TTC549 (cell line): ENCODE results near the gene ZNF41.

Source experiments
- FAIRE-seq: peaks from 2 replicates; lab custom pipeline; 2012; peaks lifted over from hg19 to GRCh38; lab: Jason Lieb, UNC

Gene ZNF41

DNA sequence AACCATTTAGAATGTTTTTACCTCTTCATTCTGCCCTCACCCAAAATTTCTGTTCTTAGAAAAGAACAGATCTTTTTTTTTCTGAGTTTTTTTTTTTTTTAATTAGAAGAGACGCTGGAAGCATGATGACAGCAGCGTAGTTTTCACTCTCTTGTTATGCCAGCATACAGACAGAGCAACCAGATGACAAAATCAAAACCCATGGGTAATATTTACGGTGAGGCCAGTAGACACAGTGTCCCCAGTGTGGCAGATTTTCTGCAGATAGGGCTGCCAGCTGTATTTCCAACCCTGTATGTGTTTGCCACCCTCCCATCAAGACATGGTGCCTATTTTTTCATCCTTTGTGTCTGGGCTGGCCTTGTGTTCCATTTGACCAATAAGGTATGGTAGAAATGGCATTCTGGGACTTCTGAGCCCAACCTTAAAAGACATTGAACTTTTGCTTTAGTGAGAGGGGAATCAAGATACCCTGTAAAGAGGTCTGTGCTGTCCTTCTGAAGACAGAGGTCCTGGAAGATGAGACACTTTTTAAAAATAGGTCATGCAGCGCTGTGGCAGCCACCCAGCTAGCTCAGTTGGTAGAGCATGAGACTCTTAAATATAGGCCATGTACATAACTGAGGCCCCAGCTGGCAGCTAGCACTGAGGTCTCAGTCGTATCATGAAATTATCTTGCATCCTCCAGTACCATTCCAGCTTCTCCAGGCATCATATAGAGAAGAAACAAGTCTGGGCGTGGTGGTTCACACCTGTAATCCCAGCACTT, 6.7 kb upstream of the ZNF41 start:
- FAIRE-seq: no peak

GRCh38 chrX:47484885-47485284, 1.9 kb upstream of the ZNF41 start:
- no peak for FAIRE-seq

GRCh38 chrX:47483306-47484268, 565 bp upstream of the ZNF41 start:
- FAIRE-seq: no peak

GRCh38 chrX:47482065-47482511, 934 bp downstream of the ZNF41 start:
- FAIRE-seq: no peak

GRCh38 chrX:47481160-47481559, 1.9 kb downstream of the ZNF41 start:
- FAIRE-seq: no peak

DNA sequence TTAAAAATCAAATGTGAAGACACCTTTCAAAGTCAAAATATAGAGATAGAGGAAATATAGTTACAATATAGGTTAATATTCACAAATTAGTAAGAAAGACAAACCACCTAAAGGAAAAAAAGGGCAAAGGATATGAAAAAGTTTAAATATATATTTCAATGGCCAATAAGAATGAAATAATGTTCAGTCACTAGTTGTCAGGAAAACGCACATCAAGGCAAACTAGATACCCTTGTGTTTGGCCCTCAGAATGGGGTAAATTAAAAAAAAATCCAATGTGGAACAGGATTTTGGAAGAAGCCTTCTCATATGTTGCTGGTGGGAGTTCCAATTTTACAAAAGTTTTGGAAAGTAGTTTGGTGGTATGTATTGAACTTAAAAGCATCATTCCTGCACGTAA, 2.4 kb downstream of the ZNF41 start:
- no peak for FAIRE-seq

DNA sequence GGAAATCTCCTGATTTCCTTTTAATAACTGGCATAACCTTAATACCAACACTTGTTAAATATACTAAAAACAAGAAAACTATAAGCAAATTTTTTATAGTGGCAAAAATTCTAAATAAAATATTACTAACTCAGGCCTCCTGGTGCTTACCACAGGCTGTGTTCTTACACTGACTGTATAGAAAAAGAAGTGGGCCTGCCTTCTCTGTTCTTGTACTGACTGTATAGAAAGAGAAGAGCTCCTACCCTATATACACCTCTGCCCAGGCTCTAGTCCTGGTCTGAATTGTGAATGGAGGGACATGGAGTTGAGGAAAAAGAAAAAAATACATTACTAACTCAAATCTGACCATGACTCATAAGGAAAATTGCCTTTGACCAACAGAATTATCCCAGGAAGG, 7.5 kb downstream of the ZNF41 start:
- no peak for FAIRE-seq

DNA sequence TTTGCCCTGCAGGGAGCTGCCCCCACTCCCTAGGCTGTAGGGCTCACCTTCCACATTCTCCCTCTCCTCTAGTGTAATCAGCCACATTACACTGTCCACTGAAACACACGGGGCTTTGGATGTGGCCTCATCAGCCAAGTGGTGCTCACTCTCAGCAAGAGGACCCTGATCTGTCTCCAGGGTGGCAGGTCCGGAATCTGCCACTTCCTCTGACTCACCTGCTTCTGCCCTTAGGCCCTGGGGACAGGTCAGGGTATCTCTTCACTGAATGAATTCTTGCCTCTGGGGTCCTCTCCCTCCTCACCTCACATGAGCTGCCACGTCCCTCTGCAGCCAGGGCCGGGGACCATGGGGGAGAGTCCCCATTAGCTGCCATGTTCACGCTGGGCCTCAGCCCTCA, 15.9 kb downstream of the ZNF41 start:
- FAIRE-seq: no peak

GRCh38 chrX:47460561-47460960, 22.5 kb downstream of the ZNF41 start:
- no peak for FAIRE-seq

- no peak for FAIRE-seq
Measured at GRCh38 chrX:47458528-47458927, 24.5 kb downstream of the ZNF41 start.

DNA sequence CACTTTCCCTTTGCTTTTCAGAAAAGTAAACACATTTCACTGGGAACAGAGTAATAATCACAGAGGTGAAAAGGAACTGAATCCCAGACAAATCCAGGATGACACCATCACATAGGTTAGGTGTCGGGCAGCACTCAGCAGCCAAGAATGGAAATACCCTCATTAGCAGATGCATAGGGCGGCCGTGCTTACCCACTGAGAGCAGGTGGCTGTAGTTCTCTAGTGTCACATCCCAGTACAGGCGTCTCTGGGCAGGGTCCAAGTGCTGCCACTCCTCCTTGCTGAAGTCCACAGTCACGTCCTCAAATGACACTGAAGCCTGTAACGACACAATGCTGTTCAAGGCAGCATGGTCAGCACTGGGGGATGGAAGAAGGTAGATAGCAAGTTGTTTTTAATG, 26.9 kb downstream of the ZNF41 start:
- no peak for FAIRE-seq

- no peak for FAIRE-seq
Measured at GRCh38 chrX:47452112-47452511, 30.9 kb downstream of the ZNF41 start.

DNA sequence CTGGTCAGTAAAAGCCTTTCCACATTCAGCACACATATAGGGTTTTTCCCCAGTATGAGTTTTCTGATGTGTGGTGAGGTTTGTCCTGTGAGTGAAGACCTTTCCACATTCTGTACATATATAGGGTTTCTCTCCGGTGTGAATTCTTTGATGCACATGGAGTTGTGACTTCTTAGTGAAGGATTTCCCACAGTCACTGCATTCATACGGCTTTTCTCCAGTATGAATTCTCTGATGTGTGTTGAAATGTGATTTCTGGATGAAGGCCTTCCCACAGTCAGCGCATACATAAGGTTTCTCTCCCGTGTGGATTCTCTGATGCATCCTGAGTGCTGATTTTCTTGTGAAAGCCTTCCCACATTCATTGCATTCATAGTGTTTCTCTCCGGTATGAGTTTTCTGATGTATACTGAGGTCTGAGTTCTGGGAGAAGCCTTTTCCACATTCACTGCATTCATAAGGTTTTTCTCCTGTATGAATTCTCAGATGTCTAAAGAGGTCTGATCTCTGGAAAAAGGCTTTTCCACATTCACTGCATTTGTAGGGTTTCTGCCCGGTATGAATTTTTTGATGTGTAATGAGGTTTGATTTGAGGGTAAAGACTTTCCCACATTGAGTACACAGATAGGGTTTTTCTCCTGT, 34.7 kb downstream of the ZNF41 start:
- no peak for FAIRE-seq

DNA sequence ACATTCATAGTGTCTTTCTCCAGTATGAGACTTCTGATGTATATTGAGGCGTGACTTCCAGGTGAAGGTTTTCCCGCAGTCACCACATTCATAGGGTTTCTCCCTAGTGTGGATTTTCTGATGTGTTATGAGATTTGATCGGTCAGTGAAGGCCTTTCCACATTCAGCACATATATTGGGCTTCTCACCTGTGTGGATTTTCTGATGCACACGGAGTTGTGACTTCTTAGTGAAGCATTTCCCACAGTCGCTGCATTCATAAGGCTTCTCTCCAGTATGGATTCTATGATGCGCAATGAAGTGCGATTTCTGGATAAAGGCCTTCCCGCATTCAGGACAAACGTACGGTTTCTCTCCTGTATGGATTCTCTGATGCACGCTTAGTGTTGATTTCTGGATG, 35.4 kb downstream of the ZNF41 start:
- no peak for FAIRE-seq

DNA sequence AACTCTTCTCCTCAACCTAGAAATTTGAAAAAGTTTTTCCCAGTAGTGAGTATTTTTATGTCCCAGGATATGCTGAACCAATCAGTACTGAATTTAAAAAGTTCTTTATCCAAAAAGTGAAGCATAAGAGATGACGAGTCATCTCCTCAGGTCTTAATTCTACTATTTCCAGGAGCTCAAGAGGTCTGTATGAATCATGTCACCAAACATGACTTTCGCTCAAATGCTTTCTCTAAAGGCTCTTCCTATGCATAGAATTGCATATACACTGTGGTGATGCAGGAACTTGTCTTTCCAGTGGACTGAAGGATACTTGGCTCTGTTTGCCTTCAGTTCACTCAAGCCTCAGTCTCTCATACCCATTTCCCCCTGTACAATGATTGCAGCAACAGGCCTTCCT, 36.1 kb downstream of the ZNF41 start:
- no peak for FAIRE-seq

- no peak for FAIRE-seq
Measured at GRCh38 chrX:47446431-47446830, 36.6 kb downstream of the ZNF41 start.

DNA sequence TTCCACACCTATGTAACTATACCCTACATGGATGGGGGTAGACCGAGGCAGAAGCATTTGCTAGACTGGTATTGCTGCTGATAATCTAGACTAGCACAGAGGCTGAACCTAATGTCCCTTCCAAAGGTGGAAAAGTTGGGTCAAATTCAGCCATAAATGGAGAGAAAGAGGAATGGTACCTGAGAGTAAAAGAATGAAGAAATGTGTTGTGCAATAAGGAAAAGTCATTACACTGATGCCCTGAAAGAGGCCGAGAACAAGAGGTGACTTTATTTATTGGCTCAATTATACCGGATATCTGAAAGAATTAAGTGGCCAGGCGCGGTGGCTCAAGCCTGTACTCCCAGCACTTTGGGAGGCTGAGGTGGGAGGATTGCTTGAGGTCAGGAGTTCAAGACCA, 52.1 kb downstream of the ZNF41 start:
- no peak for FAIRE-seq

GRCh38 chrX:47422444-47422843, 60.6 kb downstream of the ZNF41 start:
- FAIRE-seq: no peak

DNA sequence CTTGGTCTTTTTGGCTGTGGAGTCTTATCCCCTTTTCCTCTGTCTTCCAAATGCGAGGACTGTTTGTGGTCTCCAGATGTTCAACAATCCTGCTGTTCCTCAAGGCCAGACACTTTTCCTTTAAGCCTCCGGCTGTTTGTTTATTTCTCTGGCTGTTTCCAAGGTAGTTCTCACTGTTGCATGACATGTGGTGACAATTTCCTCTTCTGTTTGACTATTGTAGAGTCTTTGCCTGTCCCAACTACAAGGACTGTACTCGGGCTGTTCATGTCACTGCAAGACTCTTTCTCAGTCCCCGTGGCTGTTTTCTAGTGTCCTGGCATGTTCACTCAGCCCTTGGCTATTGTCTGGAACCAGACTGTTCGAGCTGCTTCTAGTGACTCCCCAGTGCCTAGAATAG, 62.1 kb downstream of the ZNF41 start:
- FAIRE-seq: no peak

- FAIRE-seq: no peak
Measured at GRCh38 chrX:47420265-47420664, 62.8 kb downstream of the ZNF41 start.

- no peak for FAIRE-seq
Measured at GRCh38 chrX:47413179-47413594, 69.8 kb downstream of the ZNF41 start.
